Spinal cord (tissue), 10 donors: ENCODE measurements around the gene ECEL1. TPM values are rescaled to one million over a fixed set of nuclear protein-coding genes. Genes with fewer than 3 reads are reported as not detected.
"Not testable (repeated sequence)": the region's sequence is repeated elsewhere in the genome, so short reads cannot be mapped to it uniquely, and the experiment has no call there.

ENCODE experiments used
- DNase-seq, 6 donors: peaks; one replicate each; pipeline versions ENCODE4 v3.0.0 to v3.0.0-alpha.2; 2013 to 2015; ENCODE audit warnings: low spot score in 6 of 6, low read depth in 4 of 6
- H3K27ac ChIP-seq: one replicate; pipeline ENCODE4 v1.5.1; 2013; ENCODE audit warnings: low read depth, low read length, control low read depth
- H3K27me3 ChIP-seq: one replicate; pipeline ENCODE4 v1.6.1; 2013; ENCODE audit warnings: low read length; ENCODE audit not compliant: control insufficient read depth, insufficient read depth
- H3K36me3 ChIP-seq: one replicate; pipeline ENCODE4 v1.6.1; 2013; ENCODE audit warnings: low read length; ENCODE audit not compliant: control insufficient read depth, insufficient read depth
- H3K4me1 ChIP-seq: one replicate; pipeline ENCODE4 v1.6.1; 2013; ENCODE audit warnings: low read length; ENCODE audit not compliant: control insufficient read depth, insufficient read depth
- H3K4me3 ChIP-seq: one replicate; pipeline ENCODE4 v1.5.1; 2013; ENCODE audit warnings: low read depth, low read length, control low read depth
- H3K9me3 ChIP-seq: one replicate; pipeline ENCODE4 v1.6.1; 2013; ENCODE audit warnings: low read length; ENCODE audit not compliant: control insufficient read depth, insufficient read depth
- WGBS: methylation state at CpG from one replicate; pipeline ENCODE4 v1.1.5; 2013; ENCODE audit warnings: missing lambda C conversion rate; ENCODE audit not compliant: insufficient coverage; 5-methylcytosine and 5-hydroxymethylcytosine counted together
- polyA plus RNA-seq, 2 donors: library from polyadenylated mRNA; unstranded; fragments of 120-200 nt; gene quantifications; one replicate each; pipeline ENCODE4 v1.2.1, GENCODE V29; 2013; ENCODE audit not compliant: insufficient read length in 2 of 2
- total RNA-seq, 2 donors: library from RNA; depleted of rRNA in 1 of 2; stranded (reverse); fragments of 120-200 nt in 1 of 2; fragments of >200 nt in 1 of 2; gene quantifications; one replicate each; pipeline versions ENCODE4 v1.2.3 to v1.2.4, GENCODE V29; 2013 to 2014
- donor health status: healthy.

The ECEL1 gene
- total and polyA plus RNA-seq, 4 donors = 23.5 to 82.6 (median 52.8) TPM

GRCh38 chr2:232443669-232444408 lies 43.8 kb downstream of the ECEL1 start:
- 68% methylated on average over 9 of the region's 21 CpGs for WGBS
- not testable (repeated sequence) for H3K36me3 ChIP-seq, H3K9me3 ChIP-seq, H3K4me3 ChIP-seq, DNase-seq, H3K27ac ChIP-seq, H3K27me3 ChIP-seq
- H3K4me1 ChIP-seq = peaks cover 31% of the 10 kb centered on the region

- not testable (repeated sequence) for H3K9me3 ChIP-seq, H3K36me3 ChIP-seq, H3K27ac ChIP-seq, H3K4me3 ChIP-seq, DNase-seq, H3K27me3 ChIP-seq
- H3K4me1 ChIP-seq = peaks cover 27% of the 10 kb centered on the region
- 65% methylated on average over 7 of the region's 13 CpGs for WGBS
Measured at GRCh38 chr2:232443047-232443446, 44.6 kb downstream of the ECEL1 start.

DNA sequence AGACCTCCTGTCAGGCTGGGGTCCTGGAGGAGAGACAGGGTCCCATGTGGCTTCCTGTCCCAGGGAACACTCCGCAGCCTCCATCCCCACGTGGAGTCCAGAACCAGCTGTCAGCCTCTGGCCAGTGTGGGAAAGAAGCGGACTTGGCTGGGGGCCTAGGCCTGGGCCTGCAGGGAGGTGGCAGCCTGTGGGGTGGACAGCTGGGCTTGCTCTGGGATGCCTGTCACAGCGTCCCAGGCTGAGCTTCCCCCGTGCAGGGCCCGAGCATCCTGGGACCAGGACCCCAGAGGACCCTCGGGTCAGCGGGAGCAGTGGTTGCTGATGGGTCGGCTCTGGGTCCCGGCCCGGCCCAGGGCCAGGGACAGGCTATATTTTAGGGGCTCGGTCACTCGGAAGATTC lies 45.2 kb downstream of the ECEL1 start:
- H3K36me3 ChIP-seq, H3K9me3 ChIP-seq, H3K27me3 ChIP-seq, H3K4me3 ChIP-seq, DNase-seq, H3K27ac ChIP-seq: not testable (repeated sequence)
- 80% methylated on average over 11 of the region's 13 CpGs for WGBS
- H3K4me1 ChIP-seq = peaks cover 21% of the 10 kb centered on the region

- not testable (repeated sequence) for H3K36me3 ChIP-seq, DNase-seq, H3K4me3 ChIP-seq, H3K9me3 ChIP-seq, H3K27ac ChIP-seq, H3K27me3 ChIP-seq
- H3K4me1 ChIP-seq = peaks cover 16% of the 10 kb centered on the region
- WGBS = 88% methylated on average over 4 of the region's 10 CpGs
Measured at GRCh38 chr2:232441922-232442321, 45.7 kb downstream of the ECEL1 start.

DNA sequence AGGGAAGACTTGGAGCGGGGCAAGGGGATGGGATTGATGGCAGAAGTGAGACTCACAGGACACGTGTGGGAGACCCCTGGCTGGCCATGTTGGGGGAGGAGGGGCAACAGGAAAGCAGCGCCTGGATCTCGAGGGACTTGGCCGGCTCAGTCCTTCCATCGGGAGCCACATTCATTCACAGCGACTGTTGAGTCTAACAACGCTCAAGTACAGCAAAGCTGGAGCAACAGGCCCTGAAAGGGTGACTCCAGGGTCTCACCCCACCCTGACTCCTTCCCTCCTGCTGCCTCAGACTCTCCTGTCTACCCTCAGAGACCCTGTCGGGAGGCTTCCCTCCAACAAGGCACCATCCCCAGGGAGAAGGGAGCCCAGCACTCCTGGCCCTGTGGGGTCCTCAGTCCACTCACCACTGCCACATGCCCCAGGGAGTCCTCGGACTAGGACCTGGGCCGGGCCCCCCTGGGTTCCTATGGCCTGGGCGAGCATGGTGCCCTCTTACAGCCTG lies 46.4 kb downstream of the ECEL1 start:
- H3K36me3 ChIP-seq = no peaks in the 10 kb centered on the region
- H3K27me3 ChIP-seq = no peaks in the 10 kb centered on the region
- 76% methylated on average over 12 of the region's 12 CpGs for WGBS
- H3K27ac ChIP-seq = no peak overlapping the region
- no peak overlapping the region for H3K4me3 ChIP-seq
- H3K9me3 ChIP-seq = no peaks in the 10 kb centered on the region
- peaks cover 9% of the 10 kb centered on the region for H3K4me1 ChIP-seq
- no peak for DNase-seq

- 14% methylated on average over 12 of the region's 16 CpGs for WGBS
- not testable (repeated sequence) for H3K9me3 ChIP-seq, H3K4me3 ChIP-seq, H3K27me3 ChIP-seq, H3K36me3 ChIP-seq, H3K27ac ChIP-seq, H3K4me1 ChIP-seq
- peak; percentile 40 to 93 (median 52) for DNase-seq
Measured at GRCh38 chr2:232440220-232441018, 47.2 kb downstream of the ECEL1 start.

DNA sequence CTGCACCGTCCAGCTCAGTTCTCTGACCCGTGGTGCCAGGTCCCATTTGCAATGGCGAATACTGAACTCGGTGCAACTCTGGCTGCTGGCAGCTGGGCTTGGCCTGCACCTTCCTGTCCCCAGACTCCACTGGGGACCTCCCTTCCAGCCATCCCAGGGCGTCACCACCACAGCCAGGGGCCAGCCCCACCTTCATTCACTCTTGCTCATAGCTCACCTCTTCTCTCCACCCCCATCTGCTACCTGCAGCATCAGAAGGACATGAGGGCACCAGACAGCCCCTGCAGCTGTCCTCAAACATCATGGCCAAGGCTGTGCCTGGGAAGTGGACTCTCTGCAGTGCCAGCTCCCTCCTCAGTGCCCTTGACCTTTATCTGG lies 47.9 kb downstream of the ECEL1 start:
- 34% methylated on average over 4 of the region's 5 CpGs for WGBS
- no peak overlapping the region for H3K27ac ChIP-seq
- no peak overlapping the region for H3K4me3 ChIP-seq
- H3K4me1 ChIP-seq = peaks cover 9% of the 10 kb centered on the region
- no peak for DNase-seq
- H3K36me3 ChIP-seq = no peaks in the 10 kb centered on the region
- no peaks in the 10 kb centered on the region for H3K9me3 ChIP-seq
- H3K27me3 ChIP-seq = no peaks in the 10 kb centered on the region

GRCh38 chr2:232438951-232439757 lies 48.5 kb downstream of the ECEL1 start:
- DNase-seq = peak in 1 of 6 donors; percentile 47
- Histone ChIP-seq H3K27me3 (no peaks in the 10 kb centered on the region), H3K9me3 (no peaks in the 10 kb centered on the region), H3K27ac (no peak overlapping the region), H3K4me3 (no peak overlapping the region), H3K36me3 (no peaks in the 10 kb centered on the region), H3K4me1 (peaks cover 11% of the 10 kb centered on the region)
- 80% methylated on average over 17 of the region's 22 CpGs for WGBS

DNA sequence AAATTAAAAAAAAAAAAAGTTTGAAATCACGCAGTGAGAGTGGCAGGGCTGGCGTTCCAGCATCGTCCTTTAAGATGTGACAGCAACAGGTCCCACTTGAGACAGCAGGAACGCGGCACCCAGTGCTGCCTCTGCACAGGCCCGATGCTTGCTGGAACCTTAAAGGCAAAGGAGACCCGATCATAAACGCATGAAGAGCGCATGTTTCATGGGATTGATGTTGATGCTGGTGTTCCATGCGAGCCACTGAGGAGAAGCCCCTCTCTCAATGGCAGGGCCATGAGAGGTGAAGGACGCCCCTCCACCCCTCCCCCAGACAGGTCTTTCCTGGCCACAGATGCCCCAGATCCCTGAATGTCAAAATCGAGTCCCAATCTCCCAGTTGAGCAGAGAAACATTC lies 49.5 kb downstream of the ECEL1 start:
- H3K4me3 ChIP-seq = no peak overlapping the region
- H3K36me3 ChIP-seq = no peaks in the 10 kb centered on the region
- peaks cover 14% of the 10 kb centered on the region for H3K4me1 ChIP-seq
- H3K27ac ChIP-seq = no peak overlapping the region
- H3K9me3 ChIP-seq = no peaks in the 10 kb centered on the region
- WGBS = 89% methylated on average over 12 of the region's 12 CpGs
- H3K27me3 ChIP-seq = no peaks in the 10 kb centered on the region
- DNase-seq = no peak
